ENCODE measurements around the gene CAPN14. TPM values are rescaled to one million over a fixed set of nuclear protein-coding genes. Genes with fewer than 3 reads are reported as not detected.

Gene CAPN14
- total RNA-seq, 4 donors from 2014 or later: 0.13 to 1.3 (median 0.54) TPM

DNA sequence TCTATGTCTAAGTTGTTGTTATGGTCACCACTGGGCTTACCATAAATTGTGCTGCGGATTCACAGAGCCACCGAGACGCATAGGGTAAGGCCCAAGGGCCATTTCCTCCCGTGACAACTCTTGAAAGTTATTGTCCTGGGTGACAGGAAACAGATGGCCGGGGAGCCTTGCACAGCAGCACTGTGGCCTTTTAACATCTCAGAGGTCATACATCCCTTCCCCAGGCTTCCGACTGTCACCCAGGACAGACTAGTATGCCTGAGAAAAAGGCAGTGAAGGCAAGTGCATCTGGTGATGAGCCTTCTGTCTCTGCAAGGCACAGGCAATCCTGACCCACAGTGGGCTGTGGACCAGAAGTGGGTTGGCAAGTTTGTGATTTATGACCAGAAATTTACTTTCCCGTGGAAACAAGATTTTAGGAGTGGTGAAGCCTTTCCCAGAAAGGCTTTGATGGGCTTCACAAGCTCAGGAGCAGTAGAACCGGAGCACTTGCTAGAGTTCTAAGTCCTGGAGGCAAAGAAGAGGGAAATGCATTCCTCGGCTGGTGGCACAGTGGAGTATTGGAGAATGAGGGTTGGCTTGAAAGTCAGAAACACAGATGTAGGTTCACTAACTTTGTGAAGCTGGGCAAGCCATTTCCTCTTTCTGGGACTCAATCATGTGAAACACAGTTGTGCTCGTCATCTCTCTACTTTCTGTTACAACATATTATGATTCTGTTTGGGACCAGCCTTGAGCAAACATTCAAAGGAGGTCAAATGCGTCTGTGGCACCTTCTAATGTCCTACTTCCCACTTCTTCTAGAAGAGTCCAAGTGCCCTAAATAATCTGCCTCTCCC lies 2.0 kb upstream of the CAPN14 start:
- DNase-seq (ENCODE audit: low spot score in 2 of 2): no peak
- TF ChIP-seq, protein P1, sequence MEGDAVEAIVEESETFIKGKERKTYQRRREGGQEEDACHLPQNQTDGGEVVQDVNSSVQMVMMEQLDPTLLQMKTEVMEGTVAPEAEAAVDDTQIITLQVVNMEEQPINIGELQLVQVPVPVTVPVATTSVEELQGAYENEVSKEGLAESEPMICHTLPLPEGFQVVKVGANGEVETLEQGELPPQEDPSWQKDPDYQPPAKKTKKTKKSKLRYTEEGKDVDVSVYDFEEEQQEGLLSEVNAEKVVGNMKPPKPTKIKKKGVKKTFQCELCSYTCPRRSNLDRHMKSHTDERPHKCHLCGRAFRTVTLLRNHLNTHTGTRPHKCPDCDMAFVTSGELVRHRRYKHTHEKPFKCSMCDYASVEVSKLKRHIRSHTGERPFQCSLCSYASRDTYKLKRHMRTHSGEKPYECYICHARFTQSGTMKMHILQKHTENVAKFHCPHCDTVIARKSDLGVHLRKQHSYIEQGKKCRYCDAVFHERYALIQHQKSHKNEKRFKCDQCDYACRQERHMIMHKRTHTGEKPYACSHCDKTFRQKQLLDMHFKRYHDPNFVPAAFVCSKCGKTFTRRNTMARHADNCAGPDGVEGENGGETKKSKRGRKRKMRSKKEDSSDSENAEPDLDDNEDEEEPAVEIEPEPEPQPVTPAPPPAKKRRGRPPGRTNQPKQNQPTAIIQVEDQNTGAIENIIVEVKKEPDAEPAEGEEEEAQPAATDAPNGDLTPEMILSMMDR (IDR thresholded peaks at IDR 0.05): no peak
- TF ChIP-seq POLR2A (IDR thresholded peaks at IDR 0.05): no peak
- intact Hi-C loops (cut with DNase I; ENCODE audit: low total_unique reads): no loop called here
- 56 to 57% methylated on average over 11 of the region's 11 CpGs for WGBS, 2 donors
- no peak overlapping the region for H3K4me3 ChIP-seq (ENCODE audit: low read depth, poor library complexity, severe bottlenecking)

DNA sequence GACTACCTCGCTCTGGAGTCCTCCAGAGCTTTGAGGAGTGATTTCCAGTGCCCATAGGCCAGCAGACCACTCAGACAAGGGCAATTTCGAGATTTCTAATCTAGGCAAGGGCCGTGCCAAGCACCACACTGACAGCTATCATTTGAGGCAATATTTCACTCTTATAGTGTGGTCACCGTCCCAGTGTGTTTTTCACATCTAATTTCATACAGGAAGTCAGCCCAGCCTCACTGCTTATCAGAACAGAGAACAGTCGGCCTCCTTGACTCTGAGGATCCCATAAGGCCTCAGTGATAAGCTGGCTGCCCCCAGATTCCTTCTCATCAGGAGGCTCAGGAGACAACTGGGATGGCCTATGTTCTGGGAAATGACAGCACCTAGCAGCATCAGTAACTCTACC lies 581 bp downstream of the CAPN14 start:
- H3K4me3 ChIP-seq (ENCODE audit: low read depth, poor library complexity, severe bottlenecking): no peak overlapping the region
- no peak for TF ChIP-seq POLR2A (IDR thresholded peaks at IDR 0.05)
- TF ChIP-seq, protein P1 (IDR thresholded peaks at IDR 0.05): no peak
- no peak for DNase-seq (ENCODE audit: low spot score in 2 of 2)
- intact Hi-C loops (cut with DNase I; ENCODE audit: low total_unique reads): no loop called here
- WGBS, 2 donors: 77 to 89% methylated on average over 5 of the region's 5 CpGs

- peak in 1 of 2 donors; percentile 68 for DNase-seq (ENCODE audit: low spot score in 2 of 2)
- H3K4me3 ChIP-seq (ENCODE audit: low read depth, poor library complexity, severe bottlenecking): no peak overlapping the region
- 86 to 91% methylated on average over 8 of the region's 8 CpGs for WGBS, 2 donors
- intact Hi-C loops (cut with DNase I; ENCODE audit: low total_unique reads): no loop called here
- TF ChIP-seq POLR2A (IDR thresholded peaks at IDR 0.05): no peak
- TF ChIP-seq, protein P1 (IDR thresholded peaks at IDR 0.05): no peak
These were observed 2.8 kb downstream of the CAPN14 start for GRCh38 chr2:31214444-31214915.

DNA sequence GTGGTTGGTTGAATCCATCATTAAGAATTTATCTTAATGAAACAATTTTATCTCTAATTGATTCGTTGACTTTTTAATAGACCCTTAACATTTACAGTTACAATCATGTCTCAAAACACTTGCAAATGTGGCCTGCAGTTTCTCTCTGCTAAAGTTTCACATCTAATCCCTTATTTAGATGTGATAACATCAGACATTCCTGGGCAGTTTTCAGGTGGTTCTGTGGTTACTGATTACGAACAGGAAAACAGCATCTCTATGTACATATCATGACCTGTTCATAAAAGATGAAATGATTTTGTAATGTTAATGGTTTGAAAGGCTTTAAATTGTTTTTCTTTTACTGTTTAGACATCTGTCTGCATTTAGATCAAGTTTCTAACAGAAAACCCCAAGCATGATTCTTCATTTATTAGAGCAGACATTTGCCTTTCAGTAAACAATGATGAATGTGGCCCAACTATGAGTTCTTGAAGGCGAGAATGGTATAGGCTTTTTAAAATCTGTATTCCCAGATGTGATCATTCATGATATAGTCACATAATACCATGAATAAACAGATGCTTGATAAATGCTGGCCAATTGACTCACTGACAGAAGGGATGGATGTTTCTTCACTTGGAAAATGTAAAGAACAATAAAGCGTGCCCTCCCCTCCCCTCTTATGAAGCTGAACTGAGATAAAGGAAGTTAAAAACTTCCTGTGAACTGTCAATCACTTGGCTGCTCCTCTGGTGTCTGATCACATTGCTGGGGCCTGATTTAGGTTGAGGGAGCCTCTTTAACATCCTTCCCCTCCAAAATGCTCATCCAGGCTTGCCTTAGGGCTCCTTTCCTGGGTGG lies 3.5 kb downstream of the CAPN14 start:
- no peak for DNase-seq (ENCODE audit: low spot score in 2 of 2)
- no peak overlapping the region for H3K4me3 ChIP-seq (ENCODE audit: low read depth, poor library complexity, severe bottlenecking)
- TF ChIP-seq, protein P1 (IDR thresholded peaks at IDR 0.05): no peak
- TF ChIP-seq POLR2A (IDR thresholded peaks at IDR 0.05): no peak
- WGBS, 2 donors: 16 to 48% methylated on average over 4 of the region's 4 CpGs
- intact Hi-C loops (cut with DNase I; ENCODE audit: low total_unique reads): no loop called here

GRCh38 chr2:31212659-31213600 lies 4.4 kb downstream of the CAPN14 start:
- WGBS, 2 donors: 83 to 89% methylated on average over 9 of the region's 9 CpGs
- H3K4me3 ChIP-seq (ENCODE audit: low read depth, poor library complexity, severe bottlenecking): no peak overlapping the region
- DNase-seq (ENCODE audit: low spot score in 2 of 2): no peak
- intact Hi-C loops (cut with DNase I; ENCODE audit: low total_unique reads): no loop called here
- TF ChIP-seq POLR2A (IDR thresholded peaks at IDR 0.05): no peak

Data from lower leg skin (tissue), 4 donors.